CD4-positive, alpha-beta T cell (primary cell): ENCODE data around the gene FGF19. TPM values are rescaled to one million over a fixed set of nuclear protein-coding genes. Genes with fewer than 3 reads are reported as not detected.

Experiments
- ATAC-seq: fragments of 200-7000 bp; cut with Tn5 transposase; one replicate; pipeline ENCODE4 v1.10.0; 2022; ENCODE audit warnings: mild to moderate bottlenecking; ENCODE audit not compliant: poor library complexity
- CTCF ChIA-PET: fragments of 350-600 bp; sonication (Branson Sonifier 250); formaldehyde crosslinking; loops from one replicate; lab custom pipeline; 2021; ENCODE audit warnings: antibody characterized with exemption, inconsistent platforms; lab: Charles Lee
- POLR2A ChIA-PET: fragments of 350-600 bp; sonication (Branson Sonifier 250); formaldehyde crosslinking; loops from one replicate; lab custom pipeline; 2021; ENCODE audit warnings: antibody characterized with exemption, inconsistent platforms; lab: Charles Lee
- DNase-seq, 14 experiments: peaks; one replicate each; pipeline ENCODE4 v3.0.0-alpha.2; 2013 to 2020; ENCODE audit warnings: mixed read lengths in 2 of 14
- H3K27ac ChIP-seq, 2 donors: one replicate each; pipeline versions ENCODE4 v1.5.1 to v1.7.0; 2013; ENCODE audit warnings: low read length in 2 of 2, low read depth in 1 of 2, mild to moderate bottlenecking in 1 of 2
- H3K27me3 ChIP-seq, 2 experiments: 1 replicate in 1 of 2; 2 replicates in 1 of 2; pipeline versions ENCODE4 v1.6.1 to v1.7.0; 2013; ENCODE audit warnings: low read length in 2 of 2, control low read depth in 1 of 2, mild to moderate bottlenecking in 1 of 2, moderate library complexity in 1 of 2; ENCODE audit not compliant: insufficient read depth in 2 of 2, control insufficient read depth in 1 of 2
- H3K36me3 ChIP-seq: one replicate; pipeline ENCODE4 v1.6.1; 2013; ENCODE audit warnings: low read length, control low read depth; ENCODE audit not compliant: insufficient read depth
- H3K4me1 ChIP-seq: one replicate; pipeline ENCODE4 v1.6.1; 2013; ENCODE audit warnings: low read length, control low read depth; ENCODE audit not compliant: insufficient read depth
- H3K4me3 ChIP-seq: one replicate; pipeline ENCODE4 v1.5.1; 2013; ENCODE audit warnings: mild to moderate bottlenecking, low read length, moderate library complexity
- H3K9me3 ChIP-seq, 2 experiments: 1 replicate in 1 of 2; 2 replicates in 1 of 2; pipeline versions ENCODE4 v1.6.1 to v1.7.0; 2013; ENCODE audit warnings: low read length in 2 of 2, mild to moderate bottlenecking in 2 of 2, control low read depth in 1 of 2, moderate library complexity in 1 of 2; ENCODE audit not compliant: control insufficient read depth in 1 of 2, insufficient read depth in 1 of 2
- H3K27ac Mint-ChIP-seq: one replicate; pipeline ENCODE4 v1.8.0; 2020; ENCODE audit warnings: mixed read lengths
- H3K27me3 Mint-ChIP-seq: one replicate; pipeline ENCODE4 v1.8.0; 2021; ENCODE audit warnings: mixed read lengths
- H3K36me3 Mint-ChIP-seq: one replicate; pipeline ENCODE4 v1.8.0; 2021; ENCODE audit warnings: low read depth, mixed read lengths
- H3K4me1 Mint-ChIP-seq: one replicate; pipeline ENCODE4 v1.8.0; 2021; ENCODE audit warnings: low read depth, mixed read lengths
- H3K4me3 Mint-ChIP-seq: one replicate; pipeline ENCODE4 v1.8.0; 2020; ENCODE audit warnings: mild to moderate bottlenecking, mixed read lengths
- H3K9me3 Mint-ChIP-seq: one replicate; pipeline ENCODE4 v1.8.0; 2020; ENCODE audit warnings: mixed read lengths
- intact Hi-C, 2 experiments: fragments of 100-400 bp; cut with DNase I in 1 of 2; cut with micrococcal nuclease in 1 of 2; formaldehyde crosslinking; loops; one replicate each; pipeline versions ENCODE4 v1.15.1 to v1.9.0; 2023 to 2025; cut with DNase I, micrococcal nuclease
- total RNA-seq, 174 experiments: library from RNA in 2 of 174; stranded (reverse) in 2 of 174; gene quantifications; one replicate each; pipeline ENCODE4 v1.2.3 and lab custom pipeline; 2021 to 2026
- TF ChIP-seq, protein P1 (sequence below): fragments of 200-600 bp; IDR thresholded peaks from one replicate; pipeline ENCODE4 v1.8.0; 2022; ENCODE audit warnings: antibody characterized with exemption, mild to moderate bottlenecking

The FGF19 gene
- total RNA-seq, 2 experiments from 2014 or later, result not detected

GRCh38 chr11:69718147-69718546, 14.3 kb upstream of the FGF19 start:
- DNase-seq (no peak), ATAC-seq (no peak)
- Histone ChIP-seq H3K36me3 (no peaks in the 10 kb centered on the region), H3K4me3 (no peak overlapping the region), H3K27me3 (peaks cover 28 to 50% of the 10 kb centered on the region in 2 experiments), H3K9me3 (peaks cover 0 to 15% of the 10 kb centered on the region in 2 experiments), H3K27ac (no peak overlapping the region), H3K4me1 (no peaks in the 10 kb centered on the region)
- Mint-ChIP-seq H3K36me3 (no peaks in the 10 kb centered on the region), H3K27ac (no peak overlapping the region), H3K4me1 (no peaks in the 10 kb centered on the region), H3K9me3 (no peaks in the 10 kb centered on the region), H3K4me3 (no peak overlapping the region), H3K27me3 (peaks cover 49% of the 10 kb centered on the region)
- POLR2A ChIA-PET, result no interaction called here
- CTCF ChIA-PET, result no interaction called here
- TF ChIP-seq, protein P1, sequence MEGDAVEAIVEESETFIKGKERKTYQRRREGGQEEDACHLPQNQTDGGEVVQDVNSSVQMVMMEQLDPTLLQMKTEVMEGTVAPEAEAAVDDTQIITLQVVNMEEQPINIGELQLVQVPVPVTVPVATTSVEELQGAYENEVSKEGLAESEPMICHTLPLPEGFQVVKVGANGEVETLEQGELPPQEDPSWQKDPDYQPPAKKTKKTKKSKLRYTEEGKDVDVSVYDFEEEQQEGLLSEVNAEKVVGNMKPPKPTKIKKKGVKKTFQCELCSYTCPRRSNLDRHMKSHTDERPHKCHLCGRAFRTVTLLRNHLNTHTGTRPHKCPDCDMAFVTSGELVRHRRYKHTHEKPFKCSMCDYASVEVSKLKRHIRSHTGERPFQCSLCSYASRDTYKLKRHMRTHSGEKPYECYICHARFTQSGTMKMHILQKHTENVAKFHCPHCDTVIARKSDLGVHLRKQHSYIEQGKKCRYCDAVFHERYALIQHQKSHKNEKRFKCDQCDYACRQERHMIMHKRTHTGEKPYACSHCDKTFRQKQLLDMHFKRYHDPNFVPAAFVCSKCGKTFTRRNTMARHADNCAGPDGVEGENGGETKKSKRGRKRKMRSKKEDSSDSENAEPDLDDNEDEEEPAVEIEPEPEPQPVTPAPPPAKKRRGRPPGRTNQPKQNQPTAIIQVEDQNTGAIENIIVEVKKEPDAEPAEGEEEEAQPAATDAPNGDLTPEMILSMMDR, result no peak
- intact Hi-C loops, result no loop called here

DNA sequence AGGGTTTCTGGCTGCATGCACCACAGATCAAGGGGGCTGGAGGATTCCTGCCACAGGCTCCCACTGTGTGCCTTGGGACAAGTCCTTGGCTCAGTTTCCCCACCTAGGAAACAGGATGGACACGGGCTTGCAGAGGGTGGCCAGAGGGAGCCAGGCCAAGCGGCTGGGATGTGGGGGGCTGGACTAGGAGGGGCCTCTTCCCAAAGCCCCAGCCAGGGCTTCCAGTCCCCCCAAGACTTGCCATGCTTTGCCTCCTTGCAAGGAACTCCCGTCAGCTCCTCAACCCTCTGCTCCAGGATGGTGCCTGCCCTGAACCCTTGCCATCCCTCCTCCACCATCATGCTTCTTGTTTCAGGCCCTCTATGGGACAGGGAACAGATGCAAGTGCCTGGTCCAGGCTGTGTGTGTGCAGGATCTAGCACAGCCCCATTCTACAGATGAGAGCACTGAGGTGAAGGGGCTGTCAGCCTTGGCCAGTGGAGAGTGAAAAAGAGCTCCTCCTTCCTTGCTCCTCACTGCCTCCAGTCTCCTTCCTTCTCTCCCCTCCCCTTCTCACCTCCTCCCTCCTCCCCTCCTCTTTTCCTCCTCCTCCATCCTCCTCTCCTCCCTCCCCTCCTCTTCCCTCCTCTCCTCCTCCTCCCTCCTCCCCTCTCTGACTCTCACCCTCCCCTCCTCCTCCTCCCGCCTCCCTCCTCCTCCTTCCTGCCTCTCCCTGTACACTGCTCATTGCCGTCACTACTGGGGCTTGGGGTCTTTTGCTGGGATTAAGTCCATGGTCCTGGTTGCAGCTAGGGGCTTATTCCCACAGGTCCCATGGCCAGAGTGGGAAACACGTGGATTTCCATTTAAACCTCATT, 13.3 kb upstream of the FGF19 start:
- peaks cover 3% of the 10 kb centered on the region for H3K9me3 Mint-ChIP-seq
- ChIA-PET POLR2A (no interaction called here), CTCF (no interaction called here)
- DNase-seq (no peak), ATAC-seq (no peak)
- Histone ChIP-seq H3K36me3 (no peaks in the 10 kb centered on the region), H3K4me1 (peaks cover 5% of the 10 kb centered on the region), H3K4me3 (no peak overlapping the region), H3K9me3 (peaks cover 0 to 25% of the 10 kb centered on the region in 2 experiments), H3K27ac (no peak overlapping the region), H3K27me3 (peaks cover 28 to 49% of the 10 kb centered on the region in 2 experiments)
- no peak overlapping the region for H3K27ac Mint-ChIP-seq
- no peak overlapping the region for H3K4me3 Mint-ChIP-seq
- TF ChIP-seq, protein P1, result no peak
- H3K36me3 Mint-ChIP-seq, result no peaks in the 10 kb centered on the region
- H3K27me3 Mint-ChIP-seq, result peaks cover 44% of the 10 kb centered on the region
- intact Hi-C loops, result no loop called here
- peaks cover 5% of the 10 kb centered on the region for H3K4me1 Mint-ChIP-seq

GRCh38 chr11:69716099-69716498, 12.3 kb upstream of the FGF19 start:
- H3K36me3 Mint-ChIP-seq, result no peaks in the 10 kb centered on the region
- Histone ChIP-seq H3K9me3 (peaks cover 0 to 34% of the 10 kb centered on the region in 2 experiments), H3K4me1 (peaks cover 12% of the 10 kb centered on the region), H3K27me3 (peaks cover 21 to 39% of the 10 kb centered on the region in 2 experiments), H3K36me3 (no peaks in the 10 kb centered on the region), H3K4me3 (no peak overlapping the region), H3K27ac (no peak overlapping the region)
- POLR2A ChIA-PET, result no interaction called here
- TF ChIP-seq, protein P1, result no peak
- H3K4me1 Mint-ChIP-seq, result peaks cover 11% of the 10 kb centered on the region
- H3K27me3 Mint-ChIP-seq, result peaks cover 45% of the 10 kb centered on the region
- DNase-seq, result no peak
- H3K4me3 Mint-ChIP-seq, result no peak overlapping the region
- ATAC-seq, result no peak
- intact Hi-C loops, result no loop called here
- CTCF ChIA-PET, result no interaction called here
- no peak overlapping the region for H3K27ac Mint-ChIP-seq
- H3K9me3 Mint-ChIP-seq, result peaks cover 5% of the 10 kb centered on the region
